Bronchial epithelial cell (primary cell): Measurements from ENCODE around the gene ZFP91. TPM values are rescaled to one million over a fixed set of nuclear protein-coding genes. Genes with fewer than 3 reads are reported as not detected.
A peak's percentile ranks its signal among the peaks of the same experiment; 100 is the strongest.

Experiments
- DNase-seq: peaks from one replicate; pipeline ENCODE4 v3.0.0-alpha.2; 2010; ENCODE audit warnings: low read depth
- FAIRE-seq: peaks from 2 replicates; lab custom pipeline; 2011; peaks lifted over from hg19 to GRCh38; lab: Jason Lieb, UNC
- H3K27me3 ChIP-seq: 2 replicates; pipeline ENCODE4 v1.5.1; 2011; ENCODE audit warnings: low read length; ENCODE audit not compliant: control insufficient read depth, insufficient read depth
- H3K36me3 ChIP-seq: 2 replicates; pipeline ENCODE4 v1.5.1; 2011; ENCODE audit warnings: low read length; ENCODE audit not compliant: control insufficient read depth, insufficient read depth
- H3K4me3 ChIP-seq: 2 replicates; pipeline ENCODE4 v1.5.1; 2011; ENCODE audit warnings: mild to moderate bottlenecking, low read depth, low read length, control low read depth
- CTCF ChIP-seq: IDR thresholded peaks from 2 replicates; pipeline ENCODE4 v1.5.1; 2011; ENCODE audit warnings: mild to moderate bottlenecking, moderate library complexity, low read length, control low read depth, inconsistent platforms; ENCODE audit not compliant: insufficient read depth, severe bottlenecking
- total RNA-seq: library from RNA; depleted of rRNA; stranded (reverse); fragments of >200 nt; gene quantifications from 2 replicates; pipeline ENCODE4 v1.2.1, GENCODE V29; 2014

ZFP91 gene
- total RNA-seq, 1 donor from 2014 or later: 49.5 TPM

GRCh38 chr11:58654079-58654907 is 75.4 kb downstream of the ZFP91 start:
- Histone ChIP-seq H3K27me3 (no peaks in the 10 kb centered on the region), H3K4me3 (no peak overlapping the region), H3K36me3 (no peaks in the 10 kb centered on the region)
- peak; percentile 93 for TF ChIP-seq CTCF
- DNase-seq (peak; percentile 71), FAIRE-seq (no peak)

- Histone ChIP-seq H3K4me3 (no peak overlapping the region), H3K36me3 (no peaks in the 10 kb centered on the region), H3K27me3 (no peaks in the 10 kb centered on the region)
- no peak for DNase-seq
- TF ChIP-seq CTCF: no peak
- FAIRE-seq: no peak
These were observed 76.0 kb downstream of the ZFP91 start for GRCh38 chr11:58654908-58655296.

- H3K27me3 ChIP-seq: no peaks in the 10 kb centered on the region
- no peaks in the 10 kb centered on the region for H3K36me3 ChIP-seq
- no peak for FAIRE-seq
- H3K4me3 ChIP-seq: no peak overlapping the region
- DNase-seq: peak; percentile 36
- TF ChIP-seq CTCF: no peak
These were observed 77.5 kb downstream of the ZFP91 start for GRCh38 chr11:58656348-58656747.

- no peaks in the 10 kb centered on the region for H3K27me3 ChIP-seq
- no peak for TF ChIP-seq CTCF
- H3K36me3 ChIP-seq: no peaks in the 10 kb centered on the region
- DNase-seq (peak; percentile 83), FAIRE-seq (peak; percentile 96)
- H3K4me3 ChIP-seq: no peak overlapping the region
These were observed 79.8 kb downstream of the ZFP91 start for GRCh38 chr11:58658623-58659022.

- no peak for TF ChIP-seq CTCF
- DNase-seq (peak; percentile 90), FAIRE-seq (no peak)
- Histone ChIP-seq H3K36me3 (no peaks in the 10 kb centered on the region), H3K4me3 (no peak overlapping the region), H3K27me3 (no peaks in the 10 kb centered on the region)
These were observed 80.5 kb downstream of the ZFP91 start for GRCh38 chr11:58659404-58659803.
